Naive thymus-derived CD4-positive, alpha-beta T cell (primary cell): ENCODE data around the gene CCBE1. TPM values are rescaled to one million over a fixed set of nuclear protein-coding genes. Genes with fewer than 3 reads are reported as not detected.

Experiments
- ATAC-seq: fragments of 150-1000 bp; cut with Tn5 transposase; 2 replicates; pipeline ENCODE4 v1.10.0; 2021; ENCODE audit warnings: mild to moderate bottlenecking, moderate library complexity
- CTCF ChIA-PET: fragments of 350-600 bp; sonication (Branson Sonifier 250); formaldehyde crosslinking; loops from one replicate; lab custom pipeline; 2021; ENCODE audit warnings: antibody characterized with exemption; lab: Charles Lee
- POLR2A ChIA-PET: fragments of 350-600 bp; sonication (Branson Sonifier 250); formaldehyde crosslinking; loops from one replicate; lab custom pipeline; 2021; ENCODE audit warnings: antibody characterized with exemption, inconsistent platforms; lab: Charles Lee
- DNase-seq, 9 donors: peaks; one replicate each; pipeline versions ENCODE4 v3.0.0 to v3.0.0-alpha.2; 2020 to 2022; ENCODE audit warnings: mixed read lengths in 1 of 9
- H3K27ac ChIP-seq: one replicate; pipeline ENCODE4 v1.7.0; 2013; ENCODE audit warnings: mild to moderate bottlenecking, low read depth, low read length, moderate library complexity
- H3K27me3 ChIP-seq, 2 donors: one replicate each; pipeline ENCODE4 v1.7.0; 2013; ENCODE audit warnings: low read length in 2 of 2, mild to moderate bottlenecking in 2 of 2, moderate library complexity in 2 of 2; ENCODE audit not compliant: control insufficient read depth in 2 of 2, insufficient read depth in 2 of 2
- H3K36me3 ChIP-seq, 3 experiments: 1 replicate in 2 of 3; 2 replicates in 1 of 3; pipeline ENCODE4 v1.7.0; 2013; ENCODE audit warnings: low read length in 3 of 3, mild to moderate bottlenecking in 3 of 3, moderate library complexity in 1 of 3; ENCODE audit not compliant: insufficient read depth in 3 of 3, control insufficient read depth in 2 of 3
- H3K4me1 ChIP-seq, 2 donors: one replicate each; pipeline ENCODE4 v1.7.0; 2013; ENCODE audit warnings: low read length in 2 of 2, mild to moderate bottlenecking in 2 of 2, moderate library complexity in 1 of 2; ENCODE audit not compliant: control insufficient read depth in 2 of 2, insufficient read depth in 2 of 2
- H3K4me3 ChIP-seq: 2 replicates; pipeline ENCODE4 v1.7.0; 2013; ENCODE audit warnings: mild to moderate bottlenecking, low read length
- H3K9me3 ChIP-seq, 3 experiments: 1 replicate in 2 of 3; 2 replicates in 1 of 3; pipeline ENCODE4 v1.7.0; 2013; ENCODE audit warnings: low read length in 3 of 3; ENCODE audit not compliant: control insufficient read depth in 2 of 3
- H3K27ac Mint-ChIP-seq, 9 donors: one replicate each; pipeline ENCODE4 v1.8.0; 2020 to 2022; ENCODE audit warnings: mixed read lengths in 9 of 9, mild to moderate bottlenecking in 8 of 9, moderate library complexity in 5 of 9, inconsistent platforms in 2 of 9
- H3K27me3 Mint-ChIP-seq, 5 donors: one replicate each; pipeline ENCODE4 v1.8.0; 2021 to 2022; ENCODE audit warnings: mixed read lengths in 5 of 5, mild to moderate bottlenecking in 1 of 5
- H3K36me3 Mint-ChIP-seq, 5 donors: one replicate each; pipeline ENCODE4 v1.8.0; 2020 to 2022; ENCODE audit warnings: mixed read lengths in 5 of 5, mild to moderate bottlenecking in 3 of 5, inconsistent platforms in 1 of 5
- H3K4me1 Mint-ChIP-seq, 7 donors: one replicate each; pipeline ENCODE4 v1.8.0; 2020 to 2022; ENCODE audit warnings: mixed read lengths in 7 of 7, mild to moderate bottlenecking in 3 of 7, inconsistent platforms in 1 of 7
- H3K4me3 Mint-ChIP-seq, 10 donors: one replicate each; pipeline ENCODE4 v1.8.0; 2020 to 2022; ENCODE audit warnings: mild to moderate bottlenecking in 10 of 10, mixed read lengths in 10 of 10, moderate library complexity in 6 of 10, inconsistent platforms in 2 of 10
- H3K9me3 Mint-ChIP-seq, 11 donors: one replicate each; pipeline ENCODE4 v1.8.0; 2020 to 2022; ENCODE audit warnings: mixed read lengths in 11 of 11, mild to moderate bottlenecking in 4 of 11, inconsistent platforms in 1 of 11, moderate library complexity in 1 of 11
- intact Hi-C, 2 donors: fragments of 100-400 bp; cut with micrococcal nuclease; formaldehyde crosslinking; loops; one replicate each; pipeline ENCODE4 v1.15.1; 2023
- polyA plus RNA-seq, 2 donors: library from polyadenylated mRNA; unstranded; fragments of 300-500 nt; fragmentation: Illumina TruSeq; gene quantifications; one replicate each; pipeline ENCODE4 v1.2.3, GENCODE V29; 2021
- total RNA-seq, 6 experiments: library from RNA in 5 of 6; stranded (reverse) in 5 of 6; gene quantifications; 1 replicate in 5 of 6; 2 replicates in 1 of 6; pipeline ENCODE4 v1.2.3 and lab custom pipeline; 2021 to 2026

CCBE1 gene
- total and polyA plus RNA-seq, 7 experiments from 2014 or later: not detected

- intact Hi-C loops: no loop called here
- H3K9me3 ChIP-seq: no peaks in the 10 kb centered on the region
- no peak overlapping the region for H3K4me3 Mint-ChIP-seq
Observed at GRCh38 chr18:59661891-59662701, 35.1 kb downstream of the CCBE1 start.

DNA sequence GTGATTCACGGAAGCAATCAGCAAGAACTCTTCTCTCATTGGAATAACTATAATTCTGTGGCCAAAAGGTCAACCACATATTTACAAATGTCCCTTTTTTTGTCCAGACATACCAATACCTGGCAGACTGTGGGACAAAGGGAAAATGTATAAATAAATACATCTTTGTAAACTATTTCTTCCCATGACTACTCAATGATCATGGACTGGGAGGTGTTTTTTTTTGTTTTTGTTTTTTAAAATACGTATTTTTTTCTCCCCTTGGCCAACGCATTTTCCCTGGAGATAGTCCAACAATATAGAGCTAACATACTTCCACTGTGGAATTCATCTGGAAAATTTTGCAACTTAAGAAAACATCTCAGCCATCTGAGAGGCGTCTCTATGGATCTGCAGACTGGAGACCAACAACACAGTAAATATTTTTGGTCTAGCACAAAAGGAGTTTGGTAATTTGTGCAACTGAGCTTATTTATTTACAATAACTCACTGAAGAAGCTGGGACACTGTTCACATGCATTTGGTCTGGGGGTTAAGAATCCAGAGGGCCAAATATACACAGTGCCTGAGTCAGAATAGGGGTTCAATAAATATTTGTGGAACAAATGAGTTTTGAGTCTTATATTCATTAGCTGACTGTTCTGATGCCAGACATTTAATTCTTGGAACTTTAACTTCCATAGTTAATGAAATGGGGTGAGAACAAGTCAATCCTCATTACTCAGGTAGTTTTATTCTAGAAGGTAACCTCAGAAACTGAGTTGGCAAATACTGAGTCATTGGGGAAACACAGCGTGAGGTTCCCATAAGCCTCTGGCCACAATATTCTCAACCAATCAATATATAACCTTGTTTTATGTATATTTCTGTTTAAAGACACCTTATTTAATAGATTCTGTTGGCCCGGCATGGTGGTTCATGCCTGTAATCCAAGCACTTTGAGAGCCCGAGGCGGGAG lies 36.2 kb downstream of the CCBE1 start:
- Histone ChIP-seq H3K4me3 (no peak overlapping the region), H3K27me3 (no peaks in the 10 kb centered on the region), H3K9me3 (no peaks in the 10 kb centered on the region), H3K4me1 (no peaks in the 10 kb centered on the region), H3K36me3 (no peaks in the 10 kb centered on the region), H3K27ac (no peak overlapping the region)
- ChIA-PET POLR2A (no interaction called here), CTCF (no interaction called here)
- H3K27me3 Mint-ChIP-seq: peaks cover 0 to 12% (median 3%) of the 10 kb centered on the region in 5 donors
- ATAC-seq (no peak), DNase-seq (no peak)
- no peak overlapping the region for H3K4me3 Mint-ChIP-seq
- H3K36me3 Mint-ChIP-seq: no peaks in the 10 kb centered on the region
- H3K4me1 Mint-ChIP-seq: no peaks in the 10 kb centered on the region
- H3K9me3 Mint-ChIP-seq: peaks cover 0 to 5% (median 0%) of the 10 kb centered on the region in 11 donors
- H3K27ac Mint-ChIP-seq: no peak overlapping the region
- intact Hi-C loops: no loop called here

More at GRCh38 chr18:59661891-59662701, 35.1 kb downstream of the CCBE1 start:
- Mint-ChIP-seq H3K27ac (no peak overlapping the region), H3K36me3 (no peaks in the 10 kb centered on the region), H3K9me3 (peaks cover 0 to 5% (median 0%) of the 10 kb centered on the region in 11 donors), H3K4me1 (no peaks in the 10 kb centered on the region), H3K27me3 (peaks cover 0 to 12% (median 3%) of the 10 kb centered on the region in 5 donors)
- ATAC-seq: no peak
- Histone ChIP-seq H3K27me3 (no peaks in the 10 kb centered on the region), H3K4me1 (no peaks in the 10 kb centered on the region), H3K27ac (no peak overlapping the region), H3K36me3 (no peaks in the 10 kb centered on the region), H3K4me3 (no peak overlapping the region)
- ChIA-PET POLR2A (no interaction called here), CTCF (no interaction called here)
- no peak for DNase-seq

DNA sequence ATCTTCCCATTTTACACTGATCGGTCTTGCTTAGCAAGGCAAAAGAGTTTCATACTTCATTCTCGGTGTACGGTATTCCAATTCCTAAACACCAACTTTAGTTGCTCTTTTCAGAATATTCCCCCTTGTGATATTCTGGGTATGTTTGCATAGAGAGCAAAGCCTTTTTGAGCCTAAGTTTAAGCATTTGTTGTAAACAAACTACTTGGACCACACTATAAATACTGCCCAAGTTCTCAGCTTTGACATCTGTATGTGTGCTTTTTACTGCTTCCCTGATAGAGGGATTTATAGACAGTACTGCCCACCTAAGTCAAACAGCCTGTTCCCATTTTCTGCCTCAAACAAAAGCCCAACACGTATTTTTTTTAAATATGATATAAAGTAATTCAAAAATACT lies 36.9 kb downstream of the CCBE1 start:
- Histone ChIP-seq H3K9me3 (no peaks in the 10 kb centered on the region), H3K4me3 (no peak overlapping the region), H3K27ac (no peak overlapping the region), H3K4me1 (no peaks in the 10 kb centered on the region), H3K27me3 (no peaks in the 10 kb centered on the region), H3K36me3 (no peaks in the 10 kb centered on the region)
- ATAC-seq (no peak), DNase-seq (no peak)
- Mint-ChIP-seq H3K27me3 (peaks cover 0 to 8% (median 3%) of the 10 kb centered on the region in 5 donors), H3K9me3 (peaks cover 0 to 5% (median 0%) of the 10 kb centered on the region in 11 donors), H3K36me3 (no peaks in the 10 kb centered on the region), H3K4me1 (no peaks in the 10 kb centered on the region), H3K4me3 (no peak overlapping the region), H3K27ac (no peak overlapping the region)
- CTCF ChIA-PET: no interaction called here
- intact Hi-C loops: no loop called here
- POLR2A ChIA-PET: no interaction called here

- Histone ChIP-seq H3K4me1 (no peaks in the 10 kb centered on the region), H3K27me3 (no peaks in the 10 kb centered on the region), H3K27ac (no peak overlapping the region), H3K36me3 (no peaks in the 10 kb centered on the region), H3K9me3 (no peaks in the 10 kb centered on the region), H3K4me3 (no peak overlapping the region)
- ChIA-PET CTCF (no interaction called here), POLR2A (no interaction called here)
- Mint-ChIP-seq H3K27ac (no peak overlapping the region), H3K27me3 (peaks cover 0 to 8% (median 3%) of the 10 kb centered on the region in 5 donors), H3K4me1 (no peaks in the 10 kb centered on the region), H3K4me3 (no peak overlapping the region), H3K9me3 (peaks cover 0 to 5% (median 0%) of the 10 kb centered on the region in 11 donors), H3K36me3 (no peaks in the 10 kb centered on the region)
- DNase-seq (no peak), ATAC-seq (no peak)
- intact Hi-C loops: no loop called here
Observed at GRCh38 chr18:59659508-59660170, 37.6 kb downstream of the CCBE1 start.

GRCh38 chr18:59658941-59659340 lies 38.3 kb downstream of the CCBE1 start:
- H3K4me3 ChIP-seq: no peak overlapping the region
- ATAC-seq (no peak), DNase-seq (no peak)
- ChIA-PET POLR2A (no interaction called here), CTCF (no interaction called here)
- intact Hi-C loops: no loop called here
- H3K27me3 Mint-ChIP-seq: peaks cover 0 to 8% (median 3%) of the 10 kb centered on the region in 5 donors
- no peaks in the 10 kb centered on the region for H3K27me3 ChIP-seq
- H3K27ac ChIP-seq: no peak overlapping the region
- peaks cover 0 to 5% (median 0%) of the 10 kb centered on the region in 11 donors for H3K9me3 Mint-ChIP-seq
- H3K36me3 ChIP-seq: no peaks in the 10 kb centered on the region
- H3K9me3 ChIP-seq: no peaks in the 10 kb centered on the region
- no peaks in the 10 kb centered on the region for H3K4me1 Mint-ChIP-seq
- no peaks in the 10 kb centered on the region for H3K36me3 Mint-ChIP-seq
- no peak overlapping the region for H3K27ac Mint-ChIP-seq
- H3K4me1 ChIP-seq: no peaks in the 10 kb centered on the region
- H3K4me3 Mint-ChIP-seq: no peak overlapping the region

- peaks cover 0 to 8% (median 3%) of the 10 kb centered on the region in 5 donors for H3K27me3 Mint-ChIP-seq
Observed at GRCh38 chr18:59657012-59657411, 40.2 kb downstream of the CCBE1 start.

More at GRCh38 chr18:59657012-59657411, 40.2 kb downstream of the CCBE1 start:
- no peaks in the 10 kb centered on the region for H3K9me3 Mint-ChIP-seq
- ChIA-PET CTCF (no interaction called here), POLR2A (no interaction called here)
- H3K36me3 Mint-ChIP-seq: no peaks in the 10 kb centered on the region
- no peak overlapping the region for H3K27ac Mint-ChIP-seq
- DNase-seq (no peak), ATAC-seq (no peak)
- Histone ChIP-seq H3K4me3 (no peak overlapping the region), H3K27me3 (no peaks in the 10 kb centered on the region), H3K4me1 (no peaks in the 10 kb centered on the region), H3K27ac (no peak overlapping the region), H3K36me3 (no peaks in the 10 kb centered on the region), H3K9me3 (no peaks in the 10 kb centered on the region)
- H3K4me1 Mint-ChIP-seq: no peaks in the 10 kb centered on the region
- intact Hi-C loops: no loop called here
- H3K4me3 Mint-ChIP-seq: no peak overlapping the region
